Nucleus accumbens (tissue), 56 donors: Measurements from ENCODE around the gene CELSR2.
A peak's percentile ranks its signal among the peaks of the same experiment; 100 is the strongest.
"Not testable (repeated sequence)": the region's sequence is repeated elsewhere in the genome, so short reads cannot be mapped to it uniquely, and the experiment has no call there.

Experiments
- DNase-seq, 56 donors: peaks; one replicate each; lab custom pipeline; 2025; lab: John Stamatoyannopoulos, UW

CELSR2 gene

DNA sequence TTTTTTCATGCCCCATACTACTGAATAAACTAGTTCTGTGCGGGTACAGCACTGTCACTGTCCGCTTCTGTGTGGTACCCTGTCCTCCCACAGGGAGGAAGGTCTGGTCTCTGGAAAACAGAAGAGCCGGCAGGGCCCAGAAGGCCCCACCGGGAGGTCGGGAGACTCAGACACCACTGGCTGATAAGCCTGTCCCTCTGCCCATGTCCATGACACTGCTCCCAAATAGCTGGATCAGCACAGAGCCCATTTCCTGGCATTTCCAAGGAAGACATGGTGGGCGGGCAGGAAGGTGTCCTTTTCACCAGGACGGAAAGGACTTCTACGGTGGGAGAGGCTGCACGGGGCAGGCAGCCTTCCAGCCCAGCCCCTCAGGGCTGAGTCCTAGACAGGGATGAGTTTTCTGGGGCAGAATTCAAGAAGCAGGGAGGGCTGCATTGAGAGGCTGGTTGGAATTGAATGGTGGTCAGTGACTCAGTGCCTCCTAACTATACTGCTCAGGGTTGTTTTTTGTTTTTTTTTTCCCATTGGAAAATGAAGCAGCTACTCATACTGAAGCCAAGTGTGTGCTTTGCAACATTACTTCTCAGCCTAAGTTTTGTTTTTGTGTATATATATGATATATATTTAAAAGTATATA lies 26.5 kb downstream of the CELSR2 start:
- DNase-seq, result no peak

DNA sequence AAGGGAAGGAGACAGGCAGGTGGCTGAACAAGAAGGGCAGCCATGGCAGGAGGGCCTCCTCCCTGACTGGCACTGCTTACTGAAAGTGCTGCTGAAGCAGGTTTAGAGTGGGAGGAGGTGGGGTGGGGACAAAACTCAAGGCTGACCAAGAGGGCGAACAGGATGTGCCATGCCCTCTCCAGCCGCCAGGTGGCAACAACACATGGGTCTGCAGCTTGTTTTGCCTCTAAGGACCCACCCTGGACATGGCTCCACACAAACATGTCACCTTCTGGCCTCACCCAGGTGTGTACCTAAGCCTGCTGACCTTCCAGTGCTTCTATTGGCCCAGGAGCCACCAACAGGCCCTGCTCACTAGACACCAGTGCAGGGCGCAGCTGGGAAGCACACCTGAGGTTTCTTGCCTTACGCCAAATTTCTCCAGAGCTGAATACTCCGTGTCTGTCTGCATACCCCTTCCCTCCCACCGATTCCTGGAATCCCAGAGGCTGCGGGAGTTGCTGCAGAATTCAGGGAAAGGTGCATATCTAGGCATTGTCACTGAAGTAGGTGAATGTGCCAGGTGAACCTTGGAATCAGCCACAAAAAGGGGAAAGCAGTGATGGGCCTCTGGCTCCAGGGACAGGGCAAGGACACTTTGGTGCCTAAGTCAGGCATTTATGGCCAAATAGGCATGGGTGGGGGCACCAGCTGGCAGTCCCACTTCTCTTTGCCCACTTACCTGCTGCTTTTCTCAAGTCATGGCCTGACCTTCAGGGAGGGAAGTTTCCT lies 28.3 kb downstream of the CELSR2 start:
- peak in 50 of 56 donors; percentile 24 to 88 (median 64) for DNase-seq

DNA sequence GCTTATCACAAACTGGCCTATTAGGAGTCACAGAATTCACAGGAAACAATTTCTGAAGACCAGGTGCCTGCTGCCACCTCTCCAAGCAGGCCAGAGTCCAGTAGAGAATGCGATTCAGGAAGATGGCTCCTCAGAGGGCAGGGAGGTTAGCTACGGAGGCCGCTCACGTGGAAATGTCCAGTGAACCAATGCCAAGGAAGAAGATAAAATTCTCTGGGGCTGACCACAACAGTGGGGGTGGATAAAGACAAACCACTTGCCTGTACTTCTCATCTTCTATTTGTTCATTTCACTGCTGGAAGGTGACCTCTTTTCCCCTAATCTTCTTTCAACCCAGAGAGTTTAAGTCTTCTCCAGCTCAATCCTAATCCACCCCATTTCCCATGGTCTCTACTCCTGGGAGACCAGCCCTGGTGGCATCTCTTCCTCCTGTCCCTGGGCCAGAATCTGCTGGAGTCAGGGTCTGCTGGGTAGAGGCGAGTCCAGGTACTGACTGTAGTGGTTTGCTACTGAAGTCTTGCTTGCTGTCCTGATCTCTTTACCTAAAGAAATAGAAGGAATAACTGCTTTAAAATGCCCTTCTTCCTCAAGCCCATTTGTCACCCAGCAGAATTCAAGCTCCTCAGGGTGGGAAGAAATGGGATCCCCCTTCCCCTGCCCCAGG lies 30.4 kb downstream of the CELSR2 start:
- no peak for DNase-seq

- no peak for DNase-seq
These were observed 31.5 kb downstream of the CELSR2 start for GRCh38 chr1:109280862-109281261.

DNA sequence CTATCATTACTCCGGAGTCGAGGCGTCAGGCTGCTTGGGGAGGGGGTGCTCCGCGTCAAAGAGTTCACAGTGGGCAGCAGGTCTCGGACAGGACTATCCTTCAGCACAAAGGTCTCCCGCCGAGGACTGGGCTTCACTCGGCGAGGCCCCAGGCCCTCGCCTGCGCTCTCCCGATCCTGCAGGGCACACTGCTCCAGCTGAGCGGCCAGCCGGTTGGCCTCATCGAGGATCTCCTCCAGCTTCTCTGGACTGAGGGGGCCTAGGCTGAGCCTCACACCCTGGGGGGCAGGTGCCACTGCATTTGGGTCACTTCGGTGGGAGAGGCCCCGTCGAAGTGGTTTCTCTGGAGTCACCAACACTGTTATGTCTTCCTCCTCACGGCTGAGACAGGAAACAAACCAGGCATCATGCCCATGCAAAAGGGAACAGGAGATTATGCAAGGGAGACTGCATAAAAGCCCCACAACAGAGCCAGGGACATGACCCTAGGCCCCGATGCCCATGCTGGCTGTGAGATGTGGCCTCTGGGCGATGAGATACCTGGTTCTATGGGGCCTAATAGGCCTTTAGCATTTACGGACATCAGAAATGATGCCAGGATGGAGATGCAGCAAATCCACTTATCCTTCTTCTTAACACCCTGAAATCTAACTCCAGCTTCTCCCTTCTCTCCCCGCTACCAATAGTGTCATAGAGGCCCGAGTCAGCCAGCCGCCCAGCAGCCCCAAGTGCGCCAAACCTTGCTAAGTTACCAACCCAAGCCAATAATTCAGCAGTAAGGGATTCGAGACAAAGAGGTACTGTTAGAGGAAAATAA lies 32.5 kb downstream of the CELSR2 start:
- DNase-seq, result peak in 7 of 56 donors; percentile 14 to 59 (median 40)

DNA sequence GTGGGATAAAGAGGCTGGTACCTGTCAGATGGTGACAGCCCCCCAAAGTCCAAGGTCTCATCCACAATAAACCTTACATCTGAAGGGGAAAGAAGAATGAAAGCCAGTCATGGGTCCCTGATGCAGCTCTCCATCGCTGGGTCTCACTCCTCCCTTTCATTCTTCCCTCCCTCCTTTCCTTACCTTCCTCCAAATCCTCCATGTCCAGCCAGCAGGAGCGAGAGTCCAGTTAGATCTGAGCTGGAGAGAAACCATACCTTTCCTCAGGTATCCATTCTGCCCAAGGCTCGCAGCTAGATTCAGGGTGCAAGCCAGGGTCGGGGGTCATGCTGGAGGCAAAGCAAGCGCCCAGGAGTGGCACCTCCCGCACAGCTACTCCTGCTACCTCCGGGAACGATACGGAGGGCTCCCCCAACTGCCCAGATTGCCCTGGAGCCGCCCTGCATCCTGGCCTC lies 33.2 kb downstream of the CELSR2 start:
- DNase-seq, result no peak

- DNase-seq, result peak; percentile 81 to 99 (median 97)
These were observed 33.8 kb downstream of the CELSR2 start, which contains the start of gene PSRC1 for GRCh38 chr1:109282952-109283747. Gene PSRC1, minus strand, starts transcription at chr1:109283145.

- DNase-seq, result no peak
These were observed 34.6 kb downstream of the CELSR2 start for GRCh38 chr1:109283748-109284600.

DNA sequence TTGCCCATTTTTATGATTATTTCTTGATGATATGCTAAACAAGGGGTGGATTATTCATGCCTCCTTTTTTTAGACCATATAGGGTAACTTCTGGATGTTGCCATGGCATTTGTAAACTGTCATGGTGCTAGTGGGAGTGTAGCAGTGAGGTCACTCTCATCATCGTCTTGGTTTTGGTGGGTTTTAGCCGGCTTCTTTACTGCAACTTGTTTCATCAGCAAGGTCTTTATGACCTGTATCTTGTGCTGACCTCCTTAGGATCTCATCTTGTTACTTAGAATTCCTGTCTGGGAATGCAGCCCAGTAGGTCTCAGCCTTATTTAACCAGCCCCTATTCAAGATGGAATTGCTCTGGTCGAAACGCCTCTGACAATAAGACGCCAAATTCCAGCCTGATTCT lies 37.4 kb downstream of the CELSR2 start:
- not testable (repeated sequence) for DNase-seq

DNA sequence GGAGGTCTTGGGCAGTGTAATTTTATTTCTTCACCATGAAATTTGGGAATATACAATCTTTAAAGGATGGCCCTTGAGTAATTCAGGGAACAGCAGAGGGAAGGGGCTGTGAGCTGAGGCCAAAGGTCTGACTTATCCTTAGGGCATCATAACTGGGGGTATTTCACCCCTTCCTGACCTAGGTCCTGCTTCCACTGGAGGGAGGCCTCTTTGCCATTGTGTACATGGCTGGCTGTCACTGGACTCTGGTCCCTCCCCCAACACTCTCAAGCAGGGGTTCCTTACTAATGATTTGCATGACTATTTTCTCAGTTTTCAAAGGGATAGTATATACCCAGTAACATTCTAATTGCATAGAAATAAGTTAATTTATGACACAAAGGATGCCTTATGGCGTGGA lies 40.8 kb downstream of the CELSR2 start:
- no peak for DNase-seq

- DNase-seq, result peak in 2 of 56 donors; percentile 32 to 35
These were observed 41.7 kb downstream of the CELSR2 start for GRCh38 chr1:109290998-109291397.

GRCh38 chr1:109292364-109292763 lies 43.0 kb downstream of the CELSR2 start:
- DNase-seq, result no peak

GRCh38 chr1:109293026-109293425 lies 43.7 kb downstream of the CELSR2 start:
- DNase-seq, result peak in 4 of 56 donors; percentile 22 to 54 (median 30)

- no peak for DNase-seq
These were observed 45.1 kb downstream of the CELSR2 start for GRCh38 chr1:109294481-109294880.

DNA sequence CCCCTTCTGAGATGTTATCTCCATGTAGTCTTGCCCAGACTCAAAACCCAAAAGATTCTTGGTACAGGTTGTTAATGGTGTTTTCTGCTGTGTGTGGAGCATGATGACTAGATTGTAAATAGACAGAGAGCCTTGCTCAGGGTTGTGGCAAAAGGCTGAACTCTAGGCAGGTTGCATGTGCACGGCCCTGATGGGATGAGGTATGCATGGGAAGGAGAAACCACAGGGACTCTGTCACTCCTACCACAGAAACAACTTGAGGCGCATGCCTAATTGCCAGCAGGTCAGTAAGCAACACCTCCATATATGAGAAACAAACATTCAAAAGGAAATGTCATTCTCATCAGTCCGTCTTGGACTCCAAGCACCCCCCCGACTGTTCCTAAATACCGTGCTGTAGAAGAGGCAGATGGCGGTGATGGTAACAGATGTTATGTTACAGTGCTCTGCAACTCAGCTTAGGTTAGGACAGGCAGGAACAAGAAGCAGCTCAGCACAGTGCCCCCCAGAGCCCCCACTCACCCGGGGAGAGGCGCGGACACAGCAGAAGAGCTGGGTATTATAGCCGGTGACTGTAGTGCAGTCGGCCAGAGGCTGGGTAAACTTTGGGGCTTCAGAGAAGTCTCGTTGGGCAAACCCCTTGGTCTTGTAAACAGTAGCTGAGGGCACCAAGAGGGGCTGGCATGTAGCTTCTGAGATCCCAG lies 46.5 kb downstream of the CELSR2 start:
- DNase-seq, result no peak

DNA sequence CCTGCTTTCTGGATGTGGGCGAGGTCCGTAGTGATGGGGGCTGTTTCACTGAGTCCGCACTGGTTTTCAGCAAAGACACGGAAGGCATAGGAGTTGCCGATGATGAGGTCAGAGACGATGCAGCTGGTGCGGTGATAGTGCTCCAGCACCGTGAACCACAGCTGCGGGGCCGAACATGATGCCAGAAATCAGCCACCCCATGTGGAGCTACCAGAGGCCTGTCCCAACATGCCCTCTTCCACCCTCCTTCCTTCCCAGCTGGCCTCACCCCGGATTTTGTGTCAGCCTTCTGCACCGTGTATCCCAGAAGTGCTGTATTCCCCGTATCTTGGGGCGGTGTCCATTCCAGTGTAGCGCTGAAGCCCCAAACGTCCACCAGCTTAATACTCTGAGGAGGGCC lies 47.4 kb downstream of the CELSR2 start:
- DNase-seq, result peak in 1 of 56 donors; percentile 21

- DNase-seq, result peak in 48 of 56 donors; percentile 23 to 81 (median 58)
These were observed 49.6 kb downstream of the CELSR2 start for GRCh38 chr1:109298666-109299557.
